ENCODE data around the gene CITED4. TPM values are rescaled to one million over a fixed set of nuclear protein-coding genes. Genes with fewer than 3 reads are reported as not detected.

Gene CITED4
- total RNA-seq, 1 experiment from 2014 or later: 1.3 TPM

DNA sequence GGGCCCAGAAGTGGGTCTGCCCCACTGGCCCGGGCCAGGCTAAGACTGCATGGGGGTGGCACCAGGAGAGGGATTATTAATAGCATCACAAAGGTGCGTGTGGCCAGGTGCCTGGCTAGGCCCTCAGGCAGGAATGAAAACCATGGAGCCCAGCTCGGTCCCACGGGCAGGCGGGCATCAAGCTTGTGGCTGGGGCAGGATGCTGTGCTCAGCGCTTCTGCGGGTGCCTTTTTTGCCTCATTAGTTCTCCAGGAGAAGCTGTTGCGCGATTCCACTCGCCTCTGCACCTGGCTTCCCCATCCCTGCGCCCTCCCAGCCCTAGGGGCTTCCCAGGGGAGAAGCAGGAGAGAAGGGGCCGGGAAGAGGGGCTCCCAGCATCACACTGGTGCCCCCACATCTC lies 39.3 kb downstream of the CITED4 start:
- intact Hi-C loops (cut with micrococcal nuclease; ENCODE audit: unreplicated experiment): no loop called here
- Histone ChIP-seq H3K27me3 (replicated peaks; ENCODE audit: insufficient read depth, low read depth, low read length, poor library complexity) (no peaks in the 10 kb centered on the region), H3K36me3 (ENCODE audit: insufficient read depth, low read length, poor library complexity, severe bottlenecking) (no peaks in the 10 kb centered on the region), H3K4me3 (ENCODE audit: low read depth, low read length, poor library complexity, severe bottlenecking) (no peak overlapping the region), H3K27ac (ENCODE audit: low read depth, low read length, poor library complexity, severe bottlenecking) (no peak overlapping the region), H3K9me3 (ENCODE audit: low read depth, low read length, poor library complexity, severe bottlenecking) (no peaks in the 10 kb centered on the region), H3K4me1 (ENCODE audit: insufficient read depth, low read length, poor library complexity, severe bottlenecking) (no peaks in the 10 kb centered on the region)
- POLR2A ChIA-PET (ENCODE audit: low non-redundant PET): no interaction called here
- no TSS peak for BruUV-seq (replicated peaks)
- no peak for DNase-seq (ENCODE audit: low spot score)
- CTCF ChIA-PET: no interaction called here
- no peak for TF ChIP-seq EZH2 (IDR thresholded peaks at IDR 0.05; ENCODE audit: borderline replicate concordance, low read depth, low read length, poor library complexity, severe bottlenecking)
- TF ChIP-seq, protein P1, sequence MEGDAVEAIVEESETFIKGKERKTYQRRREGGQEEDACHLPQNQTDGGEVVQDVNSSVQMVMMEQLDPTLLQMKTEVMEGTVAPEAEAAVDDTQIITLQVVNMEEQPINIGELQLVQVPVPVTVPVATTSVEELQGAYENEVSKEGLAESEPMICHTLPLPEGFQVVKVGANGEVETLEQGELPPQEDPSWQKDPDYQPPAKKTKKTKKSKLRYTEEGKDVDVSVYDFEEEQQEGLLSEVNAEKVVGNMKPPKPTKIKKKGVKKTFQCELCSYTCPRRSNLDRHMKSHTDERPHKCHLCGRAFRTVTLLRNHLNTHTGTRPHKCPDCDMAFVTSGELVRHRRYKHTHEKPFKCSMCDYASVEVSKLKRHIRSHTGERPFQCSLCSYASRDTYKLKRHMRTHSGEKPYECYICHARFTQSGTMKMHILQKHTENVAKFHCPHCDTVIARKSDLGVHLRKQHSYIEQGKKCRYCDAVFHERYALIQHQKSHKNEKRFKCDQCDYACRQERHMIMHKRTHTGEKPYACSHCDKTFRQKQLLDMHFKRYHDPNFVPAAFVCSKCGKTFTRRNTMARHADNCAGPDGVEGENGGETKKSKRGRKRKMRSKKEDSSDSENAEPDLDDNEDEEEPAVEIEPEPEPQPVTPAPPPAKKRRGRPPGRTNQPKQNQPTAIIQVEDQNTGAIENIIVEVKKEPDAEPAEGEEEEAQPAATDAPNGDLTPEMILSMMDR (conservative IDR thresholded peaks at IDR 0.05; ENCODE audit: low read depth, low read length): no peak

- no peak for DNase-seq (ENCODE audit: low spot score)
- TF ChIP-seq EZH2 (IDR thresholded peaks at IDR 0.05; ENCODE audit: borderline replicate concordance, low read depth, low read length, poor library complexity, severe bottlenecking): no peak
- TF ChIP-seq, protein P1 (conservative IDR thresholded peaks at IDR 0.05; ENCODE audit: low read depth, low read length): no peak
- Histone ChIP-seq H3K27ac (ENCODE audit: low read depth, low read length, poor library complexity, severe bottlenecking) (no peak overlapping the region), H3K4me3 (ENCODE audit: low read depth, low read length, poor library complexity, severe bottlenecking) (no peak overlapping the region), H3K9me3 (ENCODE audit: low read depth, low read length, poor library complexity, severe bottlenecking) (no peaks in the 10 kb centered on the region), H3K4me1 (ENCODE audit: insufficient read depth, low read length, poor library complexity, severe bottlenecking) (no peaks in the 10 kb centered on the region), H3K36me3 (ENCODE audit: insufficient read depth, low read length, poor library complexity, severe bottlenecking) (no peaks in the 10 kb centered on the region), H3K27me3 (replicated peaks; ENCODE audit: insufficient read depth, low read depth, low read length, poor library complexity) (no peaks in the 10 kb centered on the region)
- intact Hi-C loops (cut with micrococcal nuclease; ENCODE audit: unreplicated experiment): no loop called here
- no TSS peak for BruUV-seq (replicated peaks)
- POLR2A ChIA-PET (ENCODE audit: low non-redundant PET): no interaction called here
- CTCF ChIA-PET: no interaction called here
Measured at GRCh38 chr1:40820911-40821693, 41.1 kb downstream of the CITED4 start.

DNA sequence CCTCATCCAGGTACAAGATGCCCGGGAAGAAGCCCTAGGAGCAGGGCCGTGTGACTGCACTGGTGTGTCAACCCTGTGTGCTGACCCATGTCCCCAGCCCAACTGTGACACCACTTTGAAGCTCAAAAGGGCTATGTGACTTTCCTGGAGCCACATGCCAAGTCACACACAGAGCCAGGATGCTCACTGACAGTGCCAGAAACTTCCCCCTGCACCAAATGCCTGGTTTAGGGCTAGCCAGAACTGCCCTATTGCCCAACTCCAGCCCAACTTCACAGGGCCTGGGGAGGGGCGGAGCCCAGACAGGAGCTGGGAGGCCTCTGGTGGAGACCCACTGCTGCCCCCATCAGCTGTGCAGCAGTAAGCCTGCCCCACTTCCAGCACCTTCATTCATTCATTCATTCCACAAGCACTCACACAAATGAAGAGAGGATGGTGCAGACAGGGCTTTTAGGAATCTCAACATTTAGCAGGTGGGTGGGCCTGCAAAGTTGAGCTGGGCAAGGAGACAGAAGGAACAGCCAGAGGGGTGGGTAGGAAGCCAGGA lies 41.8 kb downstream of the CITED4 start:
- Histone ChIP-seq H3K36me3 (ENCODE audit: insufficient read depth, low read length, poor library complexity, severe bottlenecking) (no peaks in the 10 kb centered on the region), H3K27ac (ENCODE audit: low read depth, low read length, poor library complexity, severe bottlenecking) (no peak overlapping the region), H3K4me3 (ENCODE audit: low read depth, low read length, poor library complexity, severe bottlenecking) (no peak overlapping the region), H3K9me3 (ENCODE audit: low read depth, low read length, poor library complexity, severe bottlenecking) (no peaks in the 10 kb centered on the region), H3K27me3 (replicated peaks; ENCODE audit: insufficient read depth, low read depth, low read length, poor library complexity) (no peaks in the 10 kb centered on the region), H3K4me1 (ENCODE audit: insufficient read depth, low read length, poor library complexity, severe bottlenecking) (no peaks in the 10 kb centered on the region)
- ChIA-PET POLR2A (ENCODE audit: low non-redundant PET) (interaction anchor here (0.6 kb wide), 1 partner anchor 42 kb away, joined by 5 read pairs; the partner anchor contains the start of gene CITED4), CTCF (no interaction called here)
- no TSS peak for BruUV-seq (replicated peaks)
- TF ChIP-seq EZH2 (IDR thresholded peaks at IDR 0.05; ENCODE audit: borderline replicate concordance, low read depth, low read length, poor library complexity, severe bottlenecking): no peak
- intact Hi-C loops (cut with micrococcal nuclease; ENCODE audit: unreplicated experiment): no loop called here
- DNase-seq (ENCODE audit: low spot score): no peak

Data from A673 (cell line).